ENCODE measurements around the gene ADRA1B.

- no peak for TF ChIP-seq CTCF (IDR thresholded peaks at IDR 0.05)
- TF ChIP-seq POLR2A (IDR thresholded peaks at IDR 0.05) = no peak
- TF ChIP-seq POLR2AphosphoS5 (IDR thresholded peaks at IDR 0.05) = no peak
Measured at GRCh38 chr5:160020964-160021363, 104.7 kb downstream of the ADRA1B start.
